ENCODE measurements around the gene CCDC86.
A peak's percentile ranks its signal among the peaks of the same experiment; 100 is the strongest.

The CCDC86 gene

DNA sequence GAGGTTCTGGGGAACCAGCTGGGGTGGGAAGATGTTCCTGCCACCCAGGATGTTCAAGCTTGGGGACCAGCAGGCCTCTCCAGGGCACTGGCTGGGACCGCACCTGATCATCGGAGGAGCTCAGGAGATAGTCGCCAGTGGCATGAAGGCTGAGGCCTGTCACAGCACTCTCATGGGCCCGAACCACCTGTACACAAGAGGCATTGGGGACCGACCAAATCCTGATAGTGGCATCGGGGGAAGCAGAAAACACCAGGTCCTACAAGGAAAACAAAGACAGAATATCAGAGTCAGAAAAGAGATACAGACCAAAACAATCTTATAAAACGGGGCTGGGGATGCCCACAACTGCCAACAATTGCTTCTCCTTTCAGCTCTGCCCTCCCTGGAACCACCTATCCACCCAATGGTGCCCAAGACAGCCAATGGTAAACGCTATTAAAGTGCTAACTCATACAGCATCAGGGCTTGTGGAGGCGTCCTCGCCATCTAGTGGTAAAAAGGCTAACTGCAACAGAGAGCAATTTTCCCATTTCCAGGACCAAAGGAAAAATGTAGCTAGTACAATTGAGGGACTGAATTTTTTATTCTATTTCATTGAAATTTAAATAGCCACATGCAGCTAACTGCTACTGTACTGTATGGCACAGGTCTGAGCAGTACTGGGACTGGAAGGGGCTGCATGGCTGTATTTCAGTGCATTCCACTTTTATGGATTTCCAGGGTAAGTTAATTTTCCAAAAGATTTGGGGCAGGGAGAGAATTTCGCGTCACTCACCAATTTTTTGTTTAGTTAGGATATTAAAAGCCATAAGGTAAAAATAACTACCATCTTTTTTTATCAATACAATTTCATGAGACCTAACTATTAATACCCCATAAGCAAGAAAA, 57.4 kb downstream of the CCDC86 start:
- DNase-seq = peak; percentile 89

DNA sequence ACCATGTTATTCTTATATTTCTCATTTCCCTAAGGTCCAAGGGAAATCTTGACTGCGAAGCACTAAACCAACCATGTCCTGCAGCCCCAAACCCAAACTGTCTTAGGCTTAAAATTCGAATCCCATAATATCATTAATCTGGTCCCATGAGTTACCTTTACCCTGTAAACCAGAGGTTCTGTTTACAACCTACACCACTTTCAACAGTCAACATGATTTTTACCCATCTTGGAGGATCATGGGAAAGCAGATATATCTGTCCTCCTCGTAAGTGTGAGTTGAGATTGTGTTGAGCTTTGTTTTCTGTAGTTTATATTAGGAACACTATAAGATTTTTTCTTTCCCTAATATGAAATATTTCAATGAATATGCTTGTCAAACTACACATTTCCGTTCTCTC, 58.1 kb downstream of the CCDC86 start:
- DNase-seq = no peak
